ENCODE measurements around the gene GFER.
A peak's percentile ranks its signal among the peaks of the same experiment; 100 is the strongest.
"Not testable (repeated sequence)": the region's sequence is repeated elsewhere in the genome, so short reads cannot be mapped to it uniquely, and the experiment has no call there.

The GFER gene

GRCh38 chr16:1958143-1958491, 25.9 kb upstream of the GFER start:
- DNase-seq = not testable (repeated sequence)

GRCh38 chr16:1958715-1959268, 25.2 kb upstream of the GFER start:
- no peak for DNase-seq

GRCh38 chr16:1959269-1960039, 24.5 kb upstream of the GFER start, which contains the start of gene NDUFB10:
NDUFB10 (plus strand) TSS chr16:1959538; CDS start chr16:1959625, 87 bp downstream.
- DNase-seq = peak; percentile 94

DNA sequence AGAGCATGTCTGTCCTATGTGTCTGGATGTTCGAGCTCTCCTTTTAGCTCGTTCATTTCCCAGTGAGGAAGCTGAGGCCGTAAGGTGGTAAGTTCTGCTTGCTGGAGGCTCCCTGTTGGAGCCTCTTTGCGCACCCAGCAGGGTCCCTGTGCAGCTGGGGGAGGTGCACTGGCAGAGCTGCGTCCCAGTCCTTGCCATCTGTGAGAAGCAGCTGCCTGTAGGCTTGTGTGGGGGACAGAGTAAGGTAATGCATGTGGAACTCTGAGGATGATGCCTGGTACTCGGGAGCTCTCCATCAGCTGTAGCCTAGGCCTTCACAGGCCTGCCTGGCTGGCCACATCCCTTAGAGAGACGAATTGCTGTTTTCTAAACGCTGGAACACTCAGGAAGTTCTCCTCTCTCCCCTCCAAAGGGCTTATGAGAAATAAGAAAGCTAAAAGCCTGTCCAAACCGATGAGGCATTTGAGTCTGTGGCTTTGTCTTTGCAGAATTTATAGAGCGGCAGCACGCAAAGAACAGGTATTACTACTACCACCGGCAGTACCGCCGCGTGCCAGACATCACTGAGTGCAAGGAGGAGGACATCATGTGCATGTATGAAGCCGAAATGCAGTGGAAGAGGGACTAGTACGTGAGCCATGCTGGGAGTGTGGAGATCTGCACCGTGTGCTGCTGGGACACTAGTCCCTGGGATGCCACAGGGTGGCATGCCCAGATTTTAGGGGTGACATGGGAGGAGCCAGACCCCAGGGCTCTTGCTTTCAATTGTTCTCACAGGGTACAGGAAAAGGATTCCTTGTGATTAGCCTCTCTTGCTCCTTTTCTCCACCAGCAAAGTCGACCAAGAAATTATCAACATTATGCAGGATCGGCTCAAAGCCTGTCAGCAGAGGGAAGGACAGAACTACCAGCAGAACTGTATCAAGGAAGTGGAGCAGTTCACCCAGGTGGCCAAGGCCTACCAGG, 23.0 kb upstream of the GFER start:
- no peak for DNase-seq

DNA sequence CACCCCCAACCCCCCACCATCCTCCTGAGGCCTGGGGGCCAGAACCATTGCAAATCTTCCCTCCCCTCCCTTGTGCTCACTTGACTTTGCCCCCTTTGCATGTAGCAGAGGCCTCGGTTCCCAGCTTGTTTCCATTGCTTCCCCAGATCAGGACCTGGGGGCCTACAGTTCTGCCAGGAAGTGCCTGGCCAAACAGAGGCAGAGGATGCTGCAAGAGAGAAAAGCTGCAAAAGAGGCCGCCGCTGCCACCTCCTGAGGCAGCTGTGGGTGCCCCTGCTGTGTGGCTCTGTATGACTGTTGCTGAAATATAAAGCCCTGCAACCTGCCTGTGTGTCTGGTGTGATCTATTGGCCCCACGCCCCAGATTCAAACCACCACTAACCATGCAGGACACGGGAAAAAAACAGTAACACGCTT, 22.3 kb upstream of the GFER start:
- no peak for DNase-seq

GRCh38 chr16:1962161-1963153, 21.5 kb upstream of the GFER start:
- not testable (repeated sequence) for DNase-seq

DNA sequence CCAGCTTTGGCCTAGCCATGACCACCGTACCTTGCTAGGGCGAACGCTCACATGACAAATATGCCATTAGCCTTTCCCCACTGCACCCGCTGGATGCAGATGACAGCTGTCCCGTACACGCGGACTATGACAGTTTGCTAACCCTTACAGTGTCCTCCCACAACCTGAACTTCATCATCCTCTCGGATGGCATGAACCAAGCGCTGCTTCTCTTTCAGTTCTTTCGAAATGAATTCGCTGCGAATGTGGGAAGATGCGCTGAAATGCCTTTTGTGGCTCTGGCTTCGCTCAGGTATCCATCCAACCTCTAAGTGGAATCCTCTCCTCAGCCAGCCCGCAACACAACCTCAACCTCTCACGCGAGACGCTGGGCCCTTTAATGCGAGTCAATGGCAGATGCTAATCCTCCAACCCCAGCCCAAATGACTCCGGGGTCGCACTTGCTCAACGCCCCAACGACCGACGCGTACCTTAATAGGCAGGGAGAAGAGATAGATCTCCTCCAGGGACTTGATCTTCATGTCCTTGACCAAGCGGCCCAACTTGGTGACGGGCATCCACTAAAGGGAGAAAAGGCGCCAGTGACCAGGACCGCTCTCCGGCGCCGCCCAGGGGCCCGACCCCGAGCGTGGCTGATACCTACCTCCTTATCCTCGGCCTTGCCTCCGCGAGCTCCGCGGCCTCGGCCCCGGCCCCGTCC, 20.0 kb upstream of the GFER start:
- DNase-seq = no peak

DNA sequence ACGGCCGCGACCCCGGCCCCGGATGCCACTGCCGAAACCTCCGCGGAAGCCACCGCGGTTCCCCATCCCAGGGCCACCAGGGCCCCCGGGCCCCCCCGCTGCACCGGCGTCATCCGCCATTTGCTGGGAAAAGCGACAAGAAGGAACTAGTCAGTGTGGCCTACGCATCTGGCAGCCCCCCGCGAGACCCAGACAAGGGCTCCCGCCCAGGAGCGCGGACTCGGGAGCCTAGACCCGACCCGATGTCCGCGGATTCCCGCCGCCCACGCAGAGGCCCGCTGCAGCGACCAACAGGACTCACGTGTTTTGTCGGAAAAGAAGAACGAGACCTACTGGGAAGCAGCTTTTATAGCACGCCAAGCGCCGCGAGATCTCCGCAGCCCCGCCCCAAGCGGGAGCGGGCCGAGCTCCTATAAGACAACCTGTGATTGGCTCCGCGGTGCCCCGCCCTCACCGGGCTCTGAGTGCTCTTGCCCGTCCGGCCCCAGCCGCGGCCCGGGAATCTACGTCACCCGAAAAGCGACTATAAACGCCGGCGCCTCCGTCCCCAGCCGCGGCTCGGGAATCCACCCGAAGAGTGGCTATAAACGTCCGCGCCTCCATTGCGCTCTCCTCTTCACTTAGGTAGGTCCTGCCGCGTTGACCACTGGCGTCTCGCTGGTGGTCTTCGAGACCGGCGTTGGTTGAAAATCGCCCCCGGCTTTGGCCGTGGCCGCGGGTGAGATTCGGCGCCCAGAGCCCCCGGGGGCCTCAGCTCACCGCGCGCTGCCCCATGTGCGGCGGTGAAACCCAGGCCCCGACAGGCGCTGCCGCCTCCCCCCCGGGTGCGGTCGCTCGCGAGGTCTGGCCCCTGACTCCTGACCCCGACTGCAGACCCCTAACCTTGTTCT, 19.2 kb upstream of the GFER start, which contains the start of gene RPS2:
Gene RPS2 (minus strand): TSS at position 321 of the 890 bp plus-strand sequence. CDS start 201 bp downstream, at position 120.
- DNase-seq = peak; percentile 99

DNA sequence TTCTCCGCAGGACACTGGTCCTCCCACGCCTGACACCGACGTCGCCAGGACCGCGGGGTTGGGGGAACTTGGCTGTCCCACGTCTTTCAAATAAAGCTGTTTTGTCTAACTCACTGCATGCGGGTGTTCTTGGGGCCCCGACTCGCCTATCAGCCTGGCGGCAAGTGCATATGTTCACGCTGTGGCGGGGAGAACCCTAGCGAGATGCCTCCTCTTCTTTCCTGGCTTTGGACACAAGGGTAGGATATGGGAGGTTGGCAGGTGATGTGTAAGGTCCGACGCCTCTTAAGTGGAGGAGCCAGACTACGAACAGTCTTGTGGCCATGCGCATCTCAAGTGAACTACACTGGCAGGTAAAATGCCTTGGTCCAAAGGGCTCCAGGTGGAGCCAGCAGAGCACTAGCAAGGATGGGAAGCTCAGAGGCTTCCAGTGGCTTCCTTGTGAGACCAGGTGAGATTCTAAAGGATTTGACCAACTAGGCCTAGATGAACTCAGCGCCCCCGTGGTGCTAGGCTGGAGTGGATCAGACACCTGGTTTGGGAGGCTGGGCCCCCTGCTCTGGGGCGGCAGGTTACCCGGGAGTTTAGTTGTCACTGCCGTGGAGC, 18.5 kb upstream of the GFER start:
- DNase-seq = no peak

GRCh38 chr16:1966460-1966859, 17.5 kb upstream of the GFER start, which contains the start of gene RNF151:
RNF151 (plus strand) TSS chr16:1966856; CDS start chr16:1966882, 26 bp downstream.
- DNase-seq = no peak

- DNase-seq = no peak
Observed at GRCh38 chr16:1968146-1968953, 15.6 kb upstream of the GFER start.

DNA sequence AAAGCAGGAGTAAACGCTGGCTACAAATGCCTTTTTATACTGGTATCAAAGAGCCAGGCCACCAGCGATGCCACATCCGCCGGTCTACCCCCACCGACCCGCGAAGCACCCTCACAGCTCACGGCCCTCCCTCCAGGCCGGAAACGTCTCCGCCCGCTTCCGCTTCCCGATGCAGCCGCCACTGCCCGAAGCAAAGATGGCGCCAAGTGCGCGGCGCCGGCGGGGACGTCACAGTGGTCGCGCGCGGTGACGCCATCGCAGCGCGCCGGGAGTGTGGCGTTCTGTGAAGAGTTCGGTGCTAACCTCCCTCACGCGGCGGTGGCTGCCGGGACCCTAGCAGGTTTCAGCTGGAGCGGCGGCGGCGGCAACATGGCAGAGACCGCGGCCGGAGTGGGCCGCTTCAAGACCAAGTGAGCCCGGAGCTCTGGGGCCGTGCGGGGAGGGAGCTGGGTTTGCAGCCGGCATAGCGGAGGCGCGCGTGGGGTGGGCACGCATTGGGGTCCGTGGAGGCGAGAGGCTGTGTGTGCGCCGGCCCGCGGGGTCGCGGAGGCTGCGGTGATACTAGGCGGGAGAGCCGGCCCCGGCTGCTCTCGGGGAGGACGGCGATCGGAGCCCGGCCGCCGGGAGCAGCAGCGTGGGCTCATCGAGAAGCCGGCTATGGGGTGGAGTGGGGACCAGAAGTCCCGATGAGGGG, 12.1 kb upstream of the GFER start, which contains the start of gene TBL3:
Gene TBL3 (plus strand): TSS at position 258 of the 694 bp plus-strand sequence. CDS start 112 bp downstream, at position 370.
- DNase-seq = peak; percentile 96

- no peak for DNase-seq
Observed at GRCh38 chr16:1972490-1972877, 11.5 kb upstream of the GFER start.

- peak; percentile 16 for DNase-seq
Observed at GRCh38 chr16:1973461-1974156, 10.4 kb upstream of the GFER start.

- DNase-seq = peak; percentile 13
Observed at GRCh38 chr16:1974157-1975070, 9.6 kb upstream of the GFER start.

Measured in activated CD8-positive, alpha-beta memory T cell treated with anti-CD3 and anti-CD28 coated beads, Interleukin-2, amount 50 U/mL, for 4 hours (primary cell).